ENCODE results near the gene AP3S2. TPM values are rescaled to one million over a fixed set of nuclear protein-coding genes. Genes with fewer than 3 reads are reported as not detected.
A peak's percentile ranks its signal among the peaks of the same experiment; 100 is the strongest.

Gene AP3S2
- total and polyA plus RNA-seq, 2 experiments from 2014 or later, result 31.0 to 50.2 TPM

DNA sequence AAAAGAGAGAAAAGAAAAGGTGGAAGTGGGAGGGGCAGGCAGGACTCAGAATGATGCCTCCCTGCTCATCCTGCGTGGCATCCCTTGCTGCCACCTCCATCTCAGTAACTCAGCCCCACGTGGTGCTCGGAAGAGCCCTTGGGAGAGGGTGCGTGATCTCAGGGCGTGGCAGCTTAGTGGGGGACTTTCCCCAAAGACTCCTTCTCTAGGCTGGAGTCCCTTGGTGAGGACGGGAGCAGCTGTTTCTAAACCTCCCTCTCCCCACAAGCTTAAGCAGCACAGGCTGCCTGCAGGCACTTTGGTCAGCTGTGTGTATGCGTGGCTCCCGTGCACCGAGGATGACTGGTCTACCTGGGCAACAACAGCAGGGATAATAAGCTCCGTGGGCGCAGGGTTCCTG, 71.8 kb downstream of the AP3S2 start:
- Histone ChIP-seq H3K27me3 (no peaks in the 10 kb centered on the region), H3K27ac (no peak overlapping the region), H3K9me3 (ENCODE audit: low read depth) (no peaks in the 10 kb centered on the region), H3K4me3 (no peak overlapping the region), H3K36me3 (no peaks in the 10 kb centered on the region), H3K4me1 (ENCODE audit: low read depth) (no peaks in the 10 kb centered on the region)
- DNase-seq (ENCODE audit: low read depth in 1 of 2, low spot score in 1 of 2), result no peak
- TF ChIP-seq, protein P1, sequence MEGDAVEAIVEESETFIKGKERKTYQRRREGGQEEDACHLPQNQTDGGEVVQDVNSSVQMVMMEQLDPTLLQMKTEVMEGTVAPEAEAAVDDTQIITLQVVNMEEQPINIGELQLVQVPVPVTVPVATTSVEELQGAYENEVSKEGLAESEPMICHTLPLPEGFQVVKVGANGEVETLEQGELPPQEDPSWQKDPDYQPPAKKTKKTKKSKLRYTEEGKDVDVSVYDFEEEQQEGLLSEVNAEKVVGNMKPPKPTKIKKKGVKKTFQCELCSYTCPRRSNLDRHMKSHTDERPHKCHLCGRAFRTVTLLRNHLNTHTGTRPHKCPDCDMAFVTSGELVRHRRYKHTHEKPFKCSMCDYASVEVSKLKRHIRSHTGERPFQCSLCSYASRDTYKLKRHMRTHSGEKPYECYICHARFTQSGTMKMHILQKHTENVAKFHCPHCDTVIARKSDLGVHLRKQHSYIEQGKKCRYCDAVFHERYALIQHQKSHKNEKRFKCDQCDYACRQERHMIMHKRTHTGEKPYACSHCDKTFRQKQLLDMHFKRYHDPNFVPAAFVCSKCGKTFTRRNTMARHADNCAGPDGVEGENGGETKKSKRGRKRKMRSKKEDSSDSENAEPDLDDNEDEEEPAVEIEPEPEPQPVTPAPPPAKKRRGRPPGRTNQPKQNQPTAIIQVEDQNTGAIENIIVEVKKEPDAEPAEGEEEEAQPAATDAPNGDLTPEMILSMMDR (IDR thresholded peaks at IDR 0.05; ENCODE audit: low read depth, low read length), result no peak

DNA sequence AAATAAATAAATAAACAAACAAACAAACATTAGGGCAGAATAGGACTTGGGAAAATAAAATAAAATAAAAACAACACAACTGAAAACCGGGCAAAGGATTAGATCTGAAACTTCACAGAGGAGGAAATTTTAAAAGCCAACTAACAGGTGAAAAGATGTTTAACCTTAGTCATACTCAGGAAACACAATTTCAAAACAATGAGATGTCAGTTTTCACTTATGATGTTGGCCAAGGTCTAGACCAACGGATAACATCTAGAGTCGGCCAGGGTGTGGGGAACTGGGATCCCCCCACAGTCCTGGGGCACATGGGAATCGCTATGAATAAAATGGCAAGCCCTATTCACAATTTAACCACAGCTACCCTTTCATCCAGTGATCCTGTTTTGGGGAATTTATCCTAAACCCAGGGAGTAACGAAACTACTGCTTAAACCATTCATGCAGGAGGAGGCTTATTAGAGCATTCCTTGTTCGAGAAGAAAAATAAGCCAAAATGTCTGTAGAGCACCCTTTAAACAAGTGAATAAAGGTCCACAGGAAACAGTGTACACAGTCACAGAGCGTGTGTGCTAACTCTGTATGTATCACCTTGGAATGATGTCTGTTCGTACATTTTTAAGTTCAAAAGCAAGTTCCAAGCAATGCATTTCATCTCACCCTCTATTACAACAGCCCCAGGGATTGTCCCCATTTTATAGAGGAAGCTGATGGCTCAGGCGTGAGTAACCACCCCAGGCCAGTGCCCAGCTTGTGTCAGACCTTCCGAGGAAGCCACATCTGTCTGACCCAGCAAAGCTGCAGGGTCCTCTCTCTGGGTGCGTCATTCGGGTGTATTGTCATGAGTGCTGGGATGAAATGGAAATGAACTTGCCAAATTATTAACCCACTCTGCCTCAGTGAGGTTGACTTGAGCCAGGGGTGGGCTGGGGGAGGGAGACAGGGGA, 72.9 kb downstream of the AP3S2 start:
- Histone ChIP-seq H3K36me3 (no peaks in the 10 kb centered on the region), H3K9me3 (ENCODE audit: low read depth) (no peaks in the 10 kb centered on the region), H3K27me3 (no peaks in the 10 kb centered on the region), H3K4me3 (no peak overlapping the region), H3K4me1 (ENCODE audit: low read depth) (no peaks in the 10 kb centered on the region), H3K27ac (no peak overlapping the region)
- TF ChIP-seq, protein P1 (IDR thresholded peaks at IDR 0.05; ENCODE audit: low read depth, low read length), result no peak
- DNase-seq (ENCODE audit: low read depth in 1 of 2, low spot score in 1 of 2), result peak in 1 of 2 donors; percentile 48

DNA sequence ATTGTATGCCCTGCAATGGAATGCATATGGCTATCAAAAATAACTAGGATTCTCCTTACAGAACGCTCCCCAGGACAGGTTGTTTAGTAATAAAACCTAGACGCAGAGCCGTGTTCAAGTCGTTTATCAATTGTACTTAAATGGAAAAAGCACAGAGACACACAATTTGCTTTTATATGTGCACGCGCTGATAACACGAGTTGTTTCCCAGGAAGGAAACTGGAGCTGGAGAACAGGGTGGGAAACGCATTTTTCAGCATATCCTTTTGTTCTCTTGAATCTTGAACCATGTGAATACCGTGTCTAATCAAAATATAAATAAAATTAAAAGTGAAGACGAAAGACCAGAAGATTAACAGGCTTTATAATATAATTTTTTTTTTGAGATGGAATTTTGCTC, 75.5 kb downstream of the AP3S2 start:
- Histone ChIP-seq H3K4me3 (no peak overlapping the region), H3K36me3 (no peaks in the 10 kb centered on the region), H3K27ac (no peak overlapping the region)

DNA sequence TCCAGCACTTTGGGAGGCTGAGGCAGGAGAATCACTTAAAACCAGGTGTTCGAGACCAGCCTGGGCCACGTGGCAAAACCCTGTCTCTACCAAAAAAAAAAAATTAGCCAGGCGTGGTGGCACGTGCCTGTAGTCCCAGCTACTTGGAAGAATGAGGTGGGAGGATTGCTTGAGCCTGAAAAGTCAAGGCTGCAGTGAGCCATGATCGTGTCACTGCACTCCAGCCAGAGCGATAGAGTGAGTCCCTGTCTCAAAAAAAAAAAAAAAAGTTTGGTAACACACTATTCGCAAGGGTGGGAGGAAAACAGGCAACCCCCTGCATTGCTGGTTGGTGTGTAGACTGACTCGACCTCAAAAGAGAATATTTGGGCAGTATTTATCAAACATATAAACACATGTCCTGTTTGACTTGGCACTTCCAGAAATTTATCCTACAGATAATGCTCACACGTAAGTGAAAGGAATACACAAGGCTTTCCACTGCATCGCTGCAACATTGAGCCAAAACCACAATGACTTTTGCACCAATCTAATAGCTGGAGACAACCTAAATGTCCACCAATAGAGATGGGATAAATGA, 76.0 kb downstream of the AP3S2 start:
- Histone ChIP-seq H3K27me3 (peaks cover 22% of the 10 kb centered on the region), H3K4me1 (ENCODE audit: low read depth) (no peaks in the 10 kb centered on the region)
- TF ChIP-seq, protein P1 (IDR thresholded peaks at IDR 0.05; ENCODE audit: low read depth, low read length), result no peak

More for the DNA sequence above, 75.5 kb downstream of the AP3S2 start:
- no peak for DNase-seq (ENCODE audit: low read depth in 1 of 2, low spot score in 1 of 2)
- no peaks in the 10 kb centered on the region for H3K4me1 ChIP-seq (ENCODE audit: low read depth)
- H3K9me3 ChIP-seq (ENCODE audit: low read depth), result no peaks in the 10 kb centered on the region
- TF ChIP-seq, protein P1 (IDR thresholded peaks at IDR 0.05; ENCODE audit: low read depth, low read length), result no peak
- peaks cover 22% of the 10 kb centered on the region for H3K27me3 ChIP-seq

DNA sequence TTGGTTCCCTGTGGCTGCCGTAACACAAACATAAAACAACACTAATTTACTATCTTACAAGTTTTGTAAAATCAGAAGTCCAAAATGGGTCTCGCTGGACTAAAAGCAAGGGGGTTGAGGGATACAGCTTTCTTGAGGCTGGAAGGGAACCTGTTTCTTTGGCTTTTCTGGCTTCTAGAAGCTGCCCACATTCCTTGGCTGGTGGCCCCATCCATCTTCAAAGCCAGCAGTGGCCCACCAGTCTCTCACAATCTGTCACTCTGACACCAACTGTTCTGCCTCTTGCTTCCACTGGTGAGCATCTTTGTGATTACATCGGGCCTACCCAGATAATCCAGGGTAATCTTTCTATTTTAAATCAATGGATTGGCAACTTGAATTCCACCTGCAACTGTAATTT, 78.0 kb downstream of the AP3S2 start:
- Histone ChIP-seq H3K27ac (no peak overlapping the region), H3K27me3 (peaks cover 22% of the 10 kb centered on the region), H3K4me3 (no peak overlapping the region), H3K4me1 (ENCODE audit: low read depth) (no peaks in the 10 kb centered on the region), H3K9me3 (ENCODE audit: low read depth) (no peaks in the 10 kb centered on the region), H3K36me3 (no peaks in the 10 kb centered on the region)
- no peak for DNase-seq (ENCODE audit: low read depth in 1 of 2, low spot score in 1 of 2)
- TF ChIP-seq, protein P1 (IDR thresholded peaks at IDR 0.05; ENCODE audit: low read depth, low read length), result no peak

More for the DNA sequence above, 76.0 kb downstream of the AP3S2 start:
- H3K36me3 ChIP-seq, result no peaks in the 10 kb centered on the region
- no peak overlapping the region for H3K27ac ChIP-seq
- no peaks in the 10 kb centered on the region for H3K9me3 ChIP-seq (ENCODE audit: low read depth)
- no peak overlapping the region for H3K4me3 ChIP-seq
- peak in 1 of 2 donors; percentile 54 for DNase-seq (ENCODE audit: low read depth in 1 of 2, low spot score in 1 of 2)

All from cardiac muscle cell (in vitro differentiated cells and primary cell).